OCI-LY1 (cell line): ENCODE measurements around the gene KCTD20.

Source experiments
- H2AFZ ChIP-seq: fragments of 200-600 bp; sonication (generic), shearing (Covaris generic); 2 replicates; pipeline ENCODE4 v1.6.0; 2014; ENCODE audit warnings: antibody characterized with exemption, mild to moderate bottlenecking, low read length
- H3F3A ChIP-seq: fragments of 200-600 bp; sonication (generic), shearing (Covaris generic); 2 replicates; pipeline ENCODE4 v1.6.0; 2014; ENCODE audit warnings: mild to moderate bottlenecking, antibody characterized with exemption, low read length, moderate library complexity; ENCODE audit not compliant: insufficient read depth
- H3K27ac ChIP-seq: fragments of 200-600 bp; sonication (generic); 2 replicates; pipeline ENCODE4 v1.5.1; 2014; ENCODE audit warnings: low read length, mixed run types, mild to moderate bottlenecking, low read depth; ENCODE audit not compliant: poor library complexity, severe bottlenecking
- H3K27me3 ChIP-seq: fragments of 200-600 bp; sonication (generic); 2 replicates; pipeline ENCODE4 v1.6.0; 2014; ENCODE audit warnings: antibody characterized with exemption, mild to moderate bottlenecking, low read length, moderate library complexity; ENCODE audit not compliant: insufficient read depth
- H3K36me3 ChIP-seq: fragments of 200-600 bp; sonication (generic); 2 replicates; pipeline ENCODE4 v1.6.1; 2014; ENCODE audit warnings: mild to moderate bottlenecking, antibody characterized with exemption, low read length, moderate library complexity, mixed read lengths; ENCODE audit not compliant: insufficient read depth
- H3K4me1 ChIP-seq: fragments of 200-600 bp; sonication (generic); 2 replicates; pipeline ENCODE4 v1.5.1; 2014; ENCODE audit warnings: mild to moderate bottlenecking, low read length, moderate library complexity; ENCODE audit not compliant: insufficient read depth, severe bottlenecking
- H3K4me2 ChIP-seq: fragments of 200-600 bp; sonication (generic), shearing (Covaris generic); 2 replicates; pipeline ENCODE4 v1.6.1; 2014; ENCODE audit warnings: low read length
- H3K4me3 ChIP-seq: fragments of 200-600 bp; sonication (generic); 2 replicates; pipeline ENCODE4 v1.5.1; 2014; ENCODE audit warnings: low read length, low read depth, mild to moderate bottlenecking, mixed read lengths; ENCODE audit not compliant: poor library complexity, severe bottlenecking
- H3K79me2 ChIP-seq: fragments of 200-600 bp; shearing (Covaris generic); 2 replicates; pipeline ENCODE4 v1.6.1; 2016; ENCODE audit warnings: mixed run types, low read length, mixed read lengths; ENCODE audit not compliant: insufficient read depth
- H3K9ac ChIP-seq: fragments of 200-600 bp; sonication (generic), shearing (Covaris generic); 2 replicates; pipeline ENCODE4 v1.6.1; 2014; ENCODE audit warnings: mild to moderate bottlenecking, low read length, mixed read lengths
- H3K9me2 ChIP-seq: fragments of 200-600 bp; sonication (generic), shearing (Covaris generic); 2 replicates; pipeline ENCODE4 v1.6.1; 2014; ENCODE audit warnings: low read depth, mild to moderate bottlenecking, low read length, mixed read lengths
- H3K9me3 ChIP-seq: fragments of 200-600 bp; shearing (Covaris generic); 2 replicates; pipeline ENCODE4 v1.6.1; 2014; ENCODE audit warnings: low read length, mixed read lengths
- H4K20me1 ChIP-seq: fragments of 200-600 bp; sonication (generic), shearing (Covaris generic); 2 replicates; pipeline ENCODE4 v1.6.0; 2016; ENCODE audit warnings: mild to moderate bottlenecking, low read length; ENCODE audit not compliant: insufficient read depth
- CTCF ChIP-seq: fragments of 200-600 bp; sonication (generic), shearing (Covaris generic); IDR thresholded peaks from 2 replicates; pipeline ENCODE4 v1.5.1; 2017; ENCODE audit warnings: mild to moderate bottlenecking, antibody characterized with exemption, low read length, moderate library complexity, mixed read lengths
- EZH2 ChIP-seq: fragments of 200-600 bp; sonication (generic), shearing (Covaris generic); IDR thresholded peaks from 2 replicates; pipeline ENCODE4 v1.8.0; 2017; ENCODE audit warnings: borderline replicate concordance, mixed run types, mild to moderate bottlenecking, antibody characterized with exemption, low read length, moderate library complexity, mixed read lengths

The KCTD20 gene

GRCh38 chr6:36516559-36516958 lies 73.8 kb downstream of the KCTD20 start:
- Histone ChIP-seq H3K9me3 (no peaks in the 10 kb centered on the region), H3F3A (no peaks in the 10 kb centered on the region), H3K4me3 (no peak overlapping the region), H2AFZ (no peak overlapping the region), H3K9ac (no peak overlapping the region), H3K27ac (no peak overlapping the region), H3K27me3 (no peaks in the 10 kb centered on the region), H3K79me2 (no peaks in the 10 kb centered on the region), H3K4me2 (no peak overlapping the region), H3K4me1 (no peaks in the 10 kb centered on the region), H3K9me2 (no peaks in the 10 kb centered on the region), H3K36me3 (peaks cover 73% of the 10 kb centered on the region), H4K20me1 (no peaks in the 10 kb centered on the region)
- TF ChIP-seq EZH2: no peak
- TF ChIP-seq CTCF: no peak

- H3K9ac ChIP-seq: no peak overlapping the region
Measured at GRCh38 chr6:36516988-36517387, 74.2 kb downstream of the KCTD20 start.

GRCh38 chr6:36517408-36517807 lies 74.6 kb downstream of the KCTD20 start:
- H3K9me3 ChIP-seq: no peaks in the 10 kb centered on the region
- no peaks in the 10 kb centered on the region for H3F3A ChIP-seq
- H2AFZ ChIP-seq: no peak overlapping the region
- H3K4me1 ChIP-seq: no peaks in the 10 kb centered on the region
- no peak overlapping the region for H3K27ac ChIP-seq
- no peaks in the 10 kb centered on the region for H3K9me2 ChIP-seq
- H3K27me3 ChIP-seq: no peaks in the 10 kb centered on the region
- H3K36me3 ChIP-seq: peaks cover 73% of the 10 kb centered on the region
- TF ChIP-seq CTCF: no peak
- no peak for TF ChIP-seq EZH2
- H4K20me1 ChIP-seq: no peaks in the 10 kb centered on the region
- no peak overlapping the region for H3K9ac ChIP-seq
- no peak overlapping the region for H3K4me3 ChIP-seq
- H3K4me2 ChIP-seq: no peak overlapping the region
- H3K79me2 ChIP-seq: no peaks in the 10 kb centered on the region

More at GRCh38 chr6:36516988-36517387, 74.2 kb downstream of the KCTD20 start:
- H3K9me2 ChIP-seq: no peaks in the 10 kb centered on the region
- peaks cover 73% of the 10 kb centered on the region for H3K36me3 ChIP-seq
- H3K9me3 ChIP-seq: no peaks in the 10 kb centered on the region
- H3K79me2 ChIP-seq: no peaks in the 10 kb centered on the region
- no peak overlapping the region for H2AFZ ChIP-seq
- no peak overlapping the region for H3K4me2 ChIP-seq
- no peaks in the 10 kb centered on the region for H4K20me1 ChIP-seq
- H3K4me1 ChIP-seq: no peaks in the 10 kb centered on the region
- TF ChIP-seq EZH2 (no peak), CTCF (no peak)
- H3K4me3 ChIP-seq: no peak overlapping the region
- H3K27ac ChIP-seq: no peak overlapping the region
- H3F3A ChIP-seq: no peaks in the 10 kb centered on the region
- H3K27me3 ChIP-seq: no peaks in the 10 kb centered on the region
